GM12874 (cell line): ENCODE measurements around the gene VANGL1.

Source experiments
- CTCF ChIP-seq: IDR thresholded peaks from 2 replicates; pipeline ENCODE4 v1.5.1; 2011; ENCODE audit warnings: low read depth, mild to moderate bottlenecking, control low read depth, low read length, moderate library complexity; ENCODE audit not compliant: insufficient read depth

The VANGL1 gene

GRCh38 chr1:115670476-115671175, 28.9 kb downstream of the VANGL1 start:
- TF ChIP-seq CTCF, result no peak

GRCh38 chr1:115671176-115671934, 29.6 kb downstream of the VANGL1 start:
- no peak for TF ChIP-seq CTCF

GRCh38 chr1:115672224-115673009, 30.6 kb downstream of the VANGL1 start:
- TF ChIP-seq CTCF, result no peak

GRCh38 chr1:115676498-115677181, 34.9 kb downstream of the VANGL1 start:
- no peak for TF ChIP-seq CTCF

- no peak for TF ChIP-seq CTCF
These were observed 35.4 kb downstream of the VANGL1 start for GRCh38 chr1:115677182-115677555.

- no peak for TF ChIP-seq CTCF
These were observed 35.8 kb downstream of the VANGL1 start for GRCh38 chr1:115677565-115677964.

GRCh38 chr1:115678141-115678540, 36.4 kb downstream of the VANGL1 start:
- no peak for TF ChIP-seq CTCF
